H1 (cell line): ENCODE results near the gene VPS54. TPM values are rescaled to one million over a fixed set of nuclear protein-coding genes. Genes with fewer than 3 reads are reported as not detected.

ENCODE experiments used
- CTCF ChIA-PET: fragments of 300-600 bp; sonication (Branson Sonifier 250); formaldehyde crosslinking; loops from one replicate; lab custom pipeline; 2021; ENCODE audit not compliant: partially characterized antibody; lab: Charles Lee
- POLR2A ChIA-PET: fragments of 300-600 bp; sonication (Branson Sonifier 250); formaldehyde crosslinking; loops from one replicate; lab custom pipeline; 2021; ENCODE audit warnings: inconsistent platforms; ENCODE audit not compliant: partially characterized antibody; lab: Charles Lee
- DNase-seq, 2 experiments: peaks; one replicate each; pipeline versions ENCODE4 v3.0.0 to v3.0.0-alpha.2; 2010 to 2022; ENCODE audit warnings: low spot score in 2 of 2, low read depth in 1 of 2, mixed read lengths in 1 of 2
- FAIRE-seq: peaks from 2 replicates; lab custom pipeline; 2011; peaks lifted over from hg19 to GRCh38; lab: Jason Lieb, UNC
- H2AFZ ChIP-seq: 2 replicates; pipeline ENCODE4 v1.8.1; 2012; ENCODE audit warnings: low read length, inconsistent platforms
- H2AK5ac ChIP-seq: 2 replicates; pipeline ENCODE4 v1.6.1; 2013; ENCODE audit warnings: low read depth, low read length
- H2BK120ac ChIP-seq: replicated peaks from 2 replicates; pipeline ENCODE3; 2013; ENCODE audit warnings: low read depth, low read length, inconsistent platforms
- H2BK12ac ChIP-seq: 2 replicates; pipeline ENCODE4 v1.6.1; 2013; ENCODE audit warnings: low read depth, low read length
- H2BK15ac ChIP-seq: 2 replicates; pipeline ENCODE4 v1.6.1; 2013; ENCODE audit warnings: low read length
- H2BK20ac ChIP-seq: 2 replicates; pipeline ENCODE4 v1.6.1; 2013; ENCODE audit warnings: low read length
- H2BK5ac ChIP-seq: 2 replicates; pipeline ENCODE4 v1.6.1; 2013; ENCODE audit warnings: low read depth, low read length
- H3K14ac ChIP-seq: 2 replicates; pipeline ENCODE4 v1.6.1; 2013; ENCODE audit warnings: inconsistent platforms; ENCODE audit not compliant: insufficient read length
- H3K18ac ChIP-seq: 2 replicates; pipeline ENCODE4 v1.6.1; 2013; ENCODE audit warnings: low read length; ENCODE audit errors: extremely low read depth
- H3K23ac ChIP-seq: 2 replicates; pipeline ENCODE4 v1.6.1; 2013; ENCODE audit warnings: inconsistent platforms; ENCODE audit not compliant: insufficient read length
- H3K23me2 ChIP-seq: 2 replicates; pipeline ENCODE4 v1.6.1; 2013; ENCODE audit warnings: low read depth, low read length
- H3K27ac ChIP-seq: 2 replicates; pipeline ENCODE4 v1.6.1; 2011; ENCODE audit warnings: low read depth, low read length, inconsistent platforms
- H3K27me3 ChIP-seq, 4 experiments: replicated peaks in 1 of 4; 1 replicate in 1 of 4; 2 replicates in 3 of 4; pipeline versions ENCODE4 v1.6.1 to v1.8.1; 2011 to 2013; ENCODE audit warnings: low read length in 3 of 4, mild to moderate bottlenecking in 3 of 4, inconsistent platforms in 2 of 4, mixed read lengths in 2 of 4, moderate library complexity in 1 of 4; ENCODE audit not compliant: control insufficient read depth in 3 of 4, insufficient read depth in 3 of 4; ENCODE audit errors: extremely low read depth in 1 of 4
- H3K36me3 ChIP-seq, 4 experiments: 2 replicates each; pipeline versions ENCODE4 v1.6.1 to v1.8.1; 2011 to 2013; ENCODE audit warnings: mild to moderate bottlenecking in 4 of 4, low read length in 3 of 4, moderate library complexity in 2 of 4, control low read depth in 1 of 4, inconsistent platforms in 1 of 4; ENCODE audit not compliant: insufficient read depth in 4 of 4, control insufficient read depth in 2 of 4
- H3K4ac ChIP-seq: replicated peaks from 2 replicates; pipeline ENCODE3; 2013; ENCODE audit warnings: low read length, low read depth, mixed read lengths, inconsistent platforms; ENCODE audit not compliant: insufficient read length
- H3K4me1 ChIP-seq, 4 experiments: replicated peaks in 1 of 4; 1 replicate in 1 of 4; 2 replicates in 3 of 4; pipeline versions ENCODE4 v1.6.1 to v1.8.1; 2011 to 2013; ENCODE audit warnings: low read length in 3 of 4, inconsistent platforms in 2 of 4, mixed read lengths in 1 of 4; ENCODE audit not compliant: insufficient read depth in 4 of 4, control insufficient read depth in 3 of 4
- H3K4me2 ChIP-seq, 2 experiments: 2 replicates each; pipeline versions ENCODE4 v1.6.1 to v1.8.1; 2011 to 2013; ENCODE audit warnings: low read depth in 2 of 2, low read length in 2 of 2, control low read depth in 1 of 2, inconsistent platforms in 1 of 2, mild to moderate bottlenecking in 1 of 2; ENCODE audit not compliant: insufficient read depth in 1 of 2
- H3K4me3 ChIP-seq, 4 experiments: fragments of 200-600, 300-600 bp in 1 of 4; sonication (generic), shearing (Covaris generic), sonication (Bioruptor Twin) in 1 of 4; 2 replicates each; pipeline versions ENCODE4 v1.5.1 to v1.8.1; 2011 to 2016; ENCODE audit warnings: low read length in 4 of 4, low read depth in 3 of 4, control low read depth in 2 of 4, inconsistent platforms in 2 of 4, mild to moderate bottlenecking in 2 of 4, mixed read lengths in 1 of 4, moderate library complexity in 1 of 4; ENCODE audit not compliant: insufficient read depth in 2 of 4; ENCODE audit errors: extremely low read depth in 1 of 4
- H3K56ac ChIP-seq: replicated peaks from 2 replicates; pipeline ENCODE3; 2013; ENCODE audit warnings: low read depth, mild to moderate bottlenecking, mixed read lengths, low read length, inconsistent platforms; ENCODE audit not compliant: insufficient read length
- H3K79me1 ChIP-seq: 2 replicates; pipeline ENCODE4 v1.6.1; 2013; ENCODE audit warnings: low read depth, low read length, control low read depth
- H3K79me2 ChIP-seq, 2 experiments: 2 replicates each; pipeline versions ENCODE4 v1.6.1 to v1.8.1; 2012 to 2013; ENCODE audit warnings: low read length in 2 of 2, mild to moderate bottlenecking in 2 of 2, inconsistent platforms in 1 of 2; ENCODE audit not compliant: insufficient read depth in 2 of 2, control insufficient read depth in 1 of 2
- H3K9ac ChIP-seq, 4 experiments: replicated peaks in 1 of 4; 1 replicate in 1 of 4; 2 replicates in 3 of 4; pipeline versions ENCODE4 v1.6.1 to v1.8.1; 2011 to 2013; ENCODE audit warnings: low read depth in 3 of 4, low read length in 3 of 4, control low read depth in 2 of 4, mild to moderate bottlenecking in 2 of 4, moderate library complexity in 2 of 4, inconsistent platforms in 1 of 4; ENCODE audit errors: extremely low read depth in 1 of 4
- H3K9me3 ChIP-seq, 2 experiments: 2 replicates each; pipeline versions ENCODE4 v1.6.1 to v1.8.1; 2012 to 2013; ENCODE audit warnings: mild to moderate bottlenecking in 2 of 2, moderate library complexity in 2 of 2, control low read depth in 1 of 2, inconsistent platforms in 1 of 2, low read depth in 1 of 2, low read length in 1 of 2, mixed read lengths in 1 of 2; ENCODE audit not compliant: insufficient read depth in 2 of 2
- H4K20me1 ChIP-seq, 2 experiments: replicated peaks in 1 of 2; 2 replicates each; pipeline versions ENCODE3 to v1.8.1; 2011 to 2013; ENCODE audit warnings: inconsistent platforms in 2 of 2, low read length in 2 of 2, mild to moderate bottlenecking in 1 of 2; ENCODE audit not compliant: insufficient read depth in 2 of 2, control insufficient read depth in 1 of 2
- H4K5ac ChIP-seq: 2 replicates; pipeline ENCODE4 v1.6.1; 2013; ENCODE audit warnings: low read length, low read depth, mixed read lengths, inconsistent platforms; ENCODE audit not compliant: insufficient read length
- H4K8ac ChIP-seq: 2 replicates; pipeline ENCODE4 v1.8.0; 2013; ENCODE audit warnings: mild to moderate bottlenecking, moderate library complexity, low read length, inconsistent platforms; ENCODE audit not compliant: insufficient read depth; ENCODE audit errors: extremely low read depth
- H4K91ac ChIP-seq: replicated peaks from 2 replicates; pipeline ENCODE3; 2013; ENCODE audit warnings: low read length, mixed read lengths, inconsistent platforms; ENCODE audit not compliant: insufficient read length
- BACH1 ChIP-seq: IDR thresholded peaks from 2 replicates; pipeline ENCODE4 v1.6.1; 2012; ENCODE audit warnings: low read length, improper control_type of control experiment
- CBX5 ChIP-seq: fragments of 300-800, 300-1000 bp; sonication (generic); IDR thresholded peaks from 2 replicates; pipeline ENCODE4 v1.7.1; 2016; ENCODE audit warnings: antibody characterized with exemption, low read length, low read depth
- CREB1 ChIP-seq: IDR thresholded peaks from 2 replicates; pipeline ENCODE4 v1.6.1; 2012; ENCODE audit warnings: inconsistent platforms
- CTBP2 ChIP-seq: IDR thresholded peaks from 2 replicates; pipeline ENCODE4 v1.7.0; 2011; ENCODE audit warnings: borderline replicate concordance, mild to moderate bottlenecking, moderate library complexity, mixed read lengths, low read length; ENCODE audit not compliant: insufficient read depth, insufficient read length
- EGR1 ChIP-seq: IDR thresholded peaks from 2 replicates; pipeline ENCODE4 v1.6.1; 2011; ENCODE audit warnings: low read depth, low read length, borderline replicate concordance
- EP300 ChIP-seq, 2 experiments: IDR thresholded peaks; 1 replicate in 1 of 2; 2 replicates in 1 of 2; pipeline ENCODE4 v1.6.1; 2011 to 2012; ENCODE audit warnings: low read depth in 2 of 2, low read length in 2 of 2, mild to moderate bottlenecking in 2 of 2, borderline replicate concordance in 1 of 2, inconsistent platforms in 1 of 2, moderate library complexity in 1 of 2
- FOSL1 ChIP-seq: IDR thresholded peaks from 2 replicates; pipeline ENCODE4 v1.6.1; 2011; ENCODE audit warnings: mild to moderate bottlenecking, low read depth, low read length, moderate library complexity; ENCODE audit not compliant: insufficient read depth
- HDAC6 ChIP-seq: IDR thresholded peaks from one replicate; pipeline ENCODE4 v1.7.1; 2012; ENCODE audit warnings: low read depth, mild to moderate bottlenecking, inconsistent platforms, low read length, moderate library complexity
- SAP30 ChIP-seq: fragments of 300-600 bp; sonication (generic); IDR thresholded peaks from 2 replicates; pipeline ENCODE4 v1.7.1; 2012; ENCODE audit warnings: low read length, moderate library complexity, mild to moderate bottlenecking, inconsistent platforms; ENCODE audit not compliant: insufficient read depth, insufficient replicate concordance
- SP4 ChIP-seq: IDR thresholded peaks from 2 replicates; pipeline ENCODE4 v1.6.1; 2012; ENCODE audit warnings: low read length, inconsistent platforms
- ZNF274 ChIP-seq: IDR thresholded peaks from 2 replicates; pipeline ENCODE4 v1.7.0; 2012; ENCODE audit warnings: low read length, borderline replicate concordance; ENCODE audit errors: extremely low read depth
- WGBS, 2 experiments: shearing (Covaris generic) in 1 of 2; methylation state at CpG; one replicate each; pipeline versions ENCODE4 v1.1.6 to v1.1.7; 2013 to 2015; ENCODE audit warnings: low lambda C conversion rate in 2 of 2, mixed read lengths in 2 of 2, inconsistent platforms in 1 of 2, low coverage in 1 of 2, missing lambda C conversion rate in 1 of 2; ENCODE audit not compliant: insufficient replicate concordance in 2 of 2, insufficient coverage in 1 of 2, insufficient read length in 1 of 2; ENCODE audit errors: extremely low coverage in 1 of 2, missing lambda C conversion rate in 1 of 2; 5-methylcytosine and 5-hydroxymethylcytosine counted together
- polyA plus RNA-seq, 7 experiments: library from polyadenylated mRNA; depleted of rRNA in 3 of 7; stranded (reverse) in 5 of 7; unstranded in 2 of 7; fragments of >200 nt in 5 of 7; fragments of 200-250 nt in 2 of 7; gene quantifications; 1 replicate in 5 of 7; 2 replicates in 1 of 7; 4 replicates in 1 of 7; pipeline versions ENCODE4 v1.2.1 to v1.2.3, GENCODE V29; 2011 to 2013; ENCODE audit warnings: missing spikeins in 2 of 7, mixed read lengths in 2 of 7
- total RNA-seq: library from RNA; stranded (reverse); fragmentation: NEBNext Ultra II Directional; extraction: Animal tissue kit (Norgen Biotek cat#: 25700); gene quantifications from 2 replicates; pipeline ENCODE4 v1.2.1, GENCODE V29; 2021
- TF ChIP-seq, protein P1 (sequence below): IDR thresholded peaks from 2 replicates; pipeline ENCODE4 v1.6.1; 2012; ENCODE audit warnings: inconsistent platforms

The VPS54 gene
- total and polyA plus RNA-seq, 2 of the 8 experiments (the other 6 are each of a cell fraction or from before 2014, with no cell fraction given), result 3.6 to 13.2 TPM

DNA sequence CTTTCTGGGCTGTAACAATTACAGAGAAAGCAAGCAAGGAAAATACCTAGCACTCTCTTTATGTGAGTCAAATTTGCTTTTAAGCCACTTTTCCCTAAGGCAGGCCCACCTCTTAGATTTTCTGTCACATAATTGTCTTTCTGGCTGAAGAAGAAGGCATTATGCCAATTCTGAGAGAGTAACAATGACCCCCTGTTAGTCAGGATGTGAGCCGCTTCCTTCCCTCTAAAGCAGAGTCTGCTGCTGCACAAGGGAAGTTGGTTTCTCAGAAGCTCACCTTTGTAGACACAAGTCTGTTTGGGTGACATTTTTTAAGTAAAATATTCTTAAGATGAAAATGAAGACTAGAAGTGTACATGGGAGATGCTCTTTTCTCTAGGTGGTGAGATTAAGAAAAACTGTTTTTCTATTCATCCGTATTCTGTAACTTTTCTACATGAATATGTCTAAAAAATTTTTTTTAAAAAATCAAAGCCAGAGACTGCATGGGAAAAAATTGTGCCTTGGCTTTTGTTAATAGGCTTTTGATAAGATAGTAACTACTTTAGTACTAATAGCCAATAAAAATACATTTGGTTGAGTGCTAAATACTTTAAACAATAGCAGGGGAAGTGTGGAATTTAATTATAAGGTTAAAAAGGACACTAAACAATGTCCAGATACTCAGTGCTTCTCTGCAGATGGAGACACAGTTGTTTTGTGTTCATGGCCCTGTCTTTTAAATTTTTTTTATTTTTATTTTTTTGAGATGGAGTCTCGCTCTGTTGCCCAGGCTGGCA lies 33.4 kb upstream of the VPS54 start:
- Histone ChIP-seq H2BK5ac (peak overlapping the region; percentile 48; the same call in 1 of the 2 replicates), H4K8ac (no peak overlapping the region), H3K56ac (no peak overlapping the region), H3K18ac (no peak overlapping the region), H3K79me2 (no peaks in the 10 kb centered on the region), H3K4me1 (peaks cover 0 to 10% (median 4%) of the 10 kb centered on the region in 4 experiments; a peak in 5 of 7 replicates), H3K14ac (no peak overlapping the region), H3K27me3 (no peaks in the 10 kb centered on the region), H4K20me1 (no peaks in the 10 kb centered on the region), H3K9ac (no peak overlapping the region), H4K5ac (no peak overlapping the region), H2BK120ac (peak overlapping the region; percentile 69), H3K4me3 (no peak overlapping the region), H3K23ac (no peak overlapping the region), H3K9me3 (no peaks in the 10 kb centered on the region), H3K79me1 (no peaks in the 10 kb centered on the region), H3K23me2 (no peaks in the 10 kb centered on the region), H3K27ac (no peak overlapping the region), H3K36me3 (no peaks in the 10 kb centered on the region), H2AK5ac (no peak overlapping the region), H2BK12ac (peak overlapping the region; percentile 88; the same call in 1 of the 2 replicates), H3K4ac (no peak overlapping the region), H2BK20ac (no peak overlapping the region; the same call in 1 of the 2 replicates), H2AFZ (no peak overlapping the region), H2BK15ac (no peak overlapping the region), H4K91ac (peak overlapping the region; percentile 29), H3K4me2 (no peak overlapping the region)
- DNase-seq (no peak), FAIRE-seq (no peak)
- WGBS, 2 experiments, result 85% methylated on average over 3 of the region's 3 CpGs; no CpG with 5 or more reads in 1 of the 2 experiments
- ChIA-PET POLR2A (no interaction called here), CTCF (interaction anchor here (0.6 to 1.7 kb wide), 3 partner anchors 10 to 278 kb away, joined by 3 to 7 read pairs (median 4); no protein-coding TSS in a partner anchor)
- TF ChIP-seq ZNF274 (no peak), SP4 (no peak), BACH1 (no peak), FOSL1 (no peak), HDAC6 (no peak), EGR1 (no peak), SAP30 (no peak), EP300 (IDR thresholded peaks at IDR 0.05; ENCODE audit: borderline replicate concordance in 1 of 2, low read depth in 2 of 2, low read length in 2 of 2) (no peak), CREB1 (no peak), CTBP2 (no peak), CBX5 (no peak)
- TF ChIP-seq, protein P1, sequence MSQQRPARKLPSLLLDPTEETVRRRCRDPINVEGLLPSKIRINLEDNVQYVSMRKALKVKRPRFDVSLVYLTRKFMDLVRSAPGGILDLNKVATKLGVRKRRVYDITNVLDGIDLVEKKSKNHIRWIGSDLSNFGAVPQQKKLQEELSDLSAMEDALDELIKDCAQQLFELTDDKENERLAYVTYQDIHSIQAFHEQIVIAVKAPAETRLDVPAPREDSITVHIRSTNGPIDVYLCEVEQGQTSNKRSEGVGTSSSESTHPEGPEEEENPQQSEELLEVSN, result no peak
